Panc1 (cell line): Measurements from ENCODE around the gene ASB2. TPM values are rescaled to one million over a fixed set of nuclear protein-coding genes. Genes with fewer than 3 reads are reported as not detected.

ENCODE experiments used
- ATAC-seq: fragments of 200-7000 bp; cut with Tn5 transposase; 2 replicates; pipeline ENCODE4 v1.9.1; 2020; ENCODE audit warnings: mild to moderate bottlenecking, moderate library complexity
- BruUV-seq: library from RNA; stranded (reverse); fragments of 400-500 nt; replicated peaks from 2 replicates; lab custom pipeline; 2021; lab: Mats Ljungman, UMichigan
- CTCF ChIA-PET: fragments of 300-600 bp; sonication (Branson Sonifier 250); formaldehyde crosslinking; loops from one replicate; lab custom pipeline; 2022; ENCODE audit warnings: antibody characterized with exemption; lab: Charles Lee
- POLR2A ChIA-PET: fragments of 300-600 bp; sonication (Branson Sonifier 250); formaldehyde crosslinking; loops from one replicate; lab custom pipeline; 2022; ENCODE audit warnings: antibody characterized with exemption; lab: Charles Lee
- DNase-seq: peaks from one replicate; pipeline ENCODE4 v3.0.0-alpha.2; 2010; ENCODE audit warnings: low read depth, low spot score
- H3K27ac ChIP-seq: 2 replicates; pipeline ENCODE4 v1.5.1; 2011; ENCODE audit warnings: mild to moderate bottlenecking, low read length, inconsistent platforms
- H3K27me3 ChIP-seq: fragments of 200-500 bp; sonication (Bioruptor generic); 2 replicates; pipeline ENCODE4 v1.6.0; 2014; ENCODE audit warnings: low read length, inconsistent platforms; ENCODE audit not compliant: control insufficient read depth, insufficient read depth
- H3K36me3 ChIP-seq: fragments of 200-500 bp; sonication (Bioruptor generic); 2 replicates; pipeline ENCODE4 v1.5.1; 2014; ENCODE audit warnings: inconsistent platforms, mild to moderate bottlenecking, low read length, moderate library complexity; ENCODE audit not compliant: control insufficient read depth, insufficient read depth
- H3K4me1 ChIP-seq: 2 replicates; pipeline ENCODE4 v1.5.1; 2011; ENCODE audit warnings: inconsistent platforms, mild to moderate bottlenecking, low read length, moderate library complexity; ENCODE audit not compliant: control insufficient read depth, insufficient read depth
- H3K4me3 ChIP-seq, 2 experiments: 2 replicates each; pipeline ENCODE4 v1.5.1; 2011 to 2012; ENCODE audit warnings: low read depth in 2 of 2, low read length in 2 of 2, mild to moderate bottlenecking in 2 of 2, inconsistent platforms in 1 of 2, moderate library complexity in 1 of 2
- H3K9me3 ChIP-seq: fragments of 200-500 bp; sonication (Bioruptor generic); 2 replicates; pipeline ENCODE4 v1.5.1; 2014; ENCODE audit warnings: low read depth, mild to moderate bottlenecking, inconsistent platforms, low read length, moderate library complexity; ENCODE audit not compliant: control insufficient read depth, insufficient read depth
- POLR2AphosphoS5 ChIP-seq: IDR thresholded peaks from 2 replicates; pipeline ENCODE4 v1.6.1; 2012; ENCODE audit warnings: mild to moderate bottlenecking, low read depth, low read length, moderate library complexity
- SIN3A ChIP-seq: IDR thresholded peaks from 2 replicates; pipeline ENCODE4 v1.6.1; 2012; ENCODE audit warnings: low read depth, mild to moderate bottlenecking, low read length, moderate library complexity, borderline replicate concordance; ENCODE audit not compliant: insufficient read depth
- TCF7L2 ChIP-seq: IDR thresholded peaks from 2 replicates; pipeline ENCODE4 v1.6.1; 2011; ENCODE audit warnings: mild to moderate bottlenecking, low read depth, low read length, inconsistent platforms
- in situ Hi-C: cut with HindIII; loops from 2 replicates; pipeline ENCODE4 v1.10.0; 2016; ENCODE audit warnings: low sequenced_read_pairs, low pct_unique_long_range_greater_than_20kb
- intact Hi-C: fragments of 100-400 bp; cut with micrococcal nuclease; formaldehyde crosslinking; loops from one replicate; pipeline ENCODE4 v1.10.0; 2022; ENCODE audit not compliant: unreplicated experiment
- total RNA-seq: library from RNA; stranded (reverse); gene quantifications from one replicate; pipeline ENCODE4 v1.2.1, GENCODE V29; 2021; ENCODE audit not compliant: unreplicated experiment
- TF ChIP-seq, protein P1 (sequence below), 2 experiments: IDR thresholded peaks; 2 replicates each; pipeline ENCODE4 v1.6.1; 2011 to 2012; ENCODE audit warnings: low read depth in 2 of 2, control low read depth in 1 of 2, low read length in 1 of 2, mild to moderate bottlenecking in 1 of 2, moderate library complexity in 1 of 2; ENCODE audit not compliant: insufficient read depth in 1 of 2
- TF ChIP-seq, protein P2 (sequence below): fragments of 450-650 bp; IDR thresholded peaks from 2 replicates; pipeline ENCODE4 v1.5.1; 2017; ENCODE audit warnings: mild to moderate bottlenecking

ASB2 gene
- total RNA-seq, 1 experiment from 2014 or later, result 0.28 TPM

DNA sequence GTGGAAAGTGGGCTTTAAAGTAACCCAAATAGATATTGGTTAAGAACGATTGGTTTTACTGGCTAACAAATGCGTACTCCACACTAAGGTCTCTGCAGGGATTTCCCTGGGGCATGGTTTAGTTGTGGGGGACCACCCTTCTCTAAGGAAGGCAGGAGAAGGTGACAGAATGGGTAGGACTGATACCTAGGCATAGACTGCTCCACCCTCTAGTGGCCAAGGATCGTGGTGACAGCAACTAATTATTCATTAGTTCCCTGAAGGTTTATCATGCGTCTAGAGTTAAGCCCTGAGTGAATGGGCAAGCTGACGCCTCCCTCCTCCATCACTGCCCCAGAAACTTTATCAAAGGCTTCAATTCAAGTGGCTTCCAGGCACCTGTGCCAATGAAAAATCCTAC lies 40.1 kb downstream of the ASB2 start:
- ChIA-PET POLR2A (no interaction called here), CTCF (interaction anchor here (1.4 kb wide), 1 partner anchor 65 kb away, joined by 3 read pairs; no protein-coding TSS in a partner anchor)
- intact Hi-C loops, result loop anchor here (10.0 kb wide), 1 partner anchor 199 kb away; no protein-coding TSS in a partner anchor
- Histone ChIP-seq H3K27me3 (no peaks in the 10 kb centered on the region), H3K4me3 (no peak overlapping the region), H3K9me3 (no peaks in the 10 kb centered on the region), H3K27ac (no peak overlapping the region), H3K4me1 (no peaks in the 10 kb centered on the region), H3K36me3 (no peaks in the 10 kb centered on the region)
- DNase-seq (no peak), ATAC-seq (peak; percentile 59)
- no TSS peak for BruUV-seq
- in situ Hi-C loops, result no loop called here
- TF ChIP-seq TCF7L2, result no peak
- TF ChIP-seq, protein P1, sequence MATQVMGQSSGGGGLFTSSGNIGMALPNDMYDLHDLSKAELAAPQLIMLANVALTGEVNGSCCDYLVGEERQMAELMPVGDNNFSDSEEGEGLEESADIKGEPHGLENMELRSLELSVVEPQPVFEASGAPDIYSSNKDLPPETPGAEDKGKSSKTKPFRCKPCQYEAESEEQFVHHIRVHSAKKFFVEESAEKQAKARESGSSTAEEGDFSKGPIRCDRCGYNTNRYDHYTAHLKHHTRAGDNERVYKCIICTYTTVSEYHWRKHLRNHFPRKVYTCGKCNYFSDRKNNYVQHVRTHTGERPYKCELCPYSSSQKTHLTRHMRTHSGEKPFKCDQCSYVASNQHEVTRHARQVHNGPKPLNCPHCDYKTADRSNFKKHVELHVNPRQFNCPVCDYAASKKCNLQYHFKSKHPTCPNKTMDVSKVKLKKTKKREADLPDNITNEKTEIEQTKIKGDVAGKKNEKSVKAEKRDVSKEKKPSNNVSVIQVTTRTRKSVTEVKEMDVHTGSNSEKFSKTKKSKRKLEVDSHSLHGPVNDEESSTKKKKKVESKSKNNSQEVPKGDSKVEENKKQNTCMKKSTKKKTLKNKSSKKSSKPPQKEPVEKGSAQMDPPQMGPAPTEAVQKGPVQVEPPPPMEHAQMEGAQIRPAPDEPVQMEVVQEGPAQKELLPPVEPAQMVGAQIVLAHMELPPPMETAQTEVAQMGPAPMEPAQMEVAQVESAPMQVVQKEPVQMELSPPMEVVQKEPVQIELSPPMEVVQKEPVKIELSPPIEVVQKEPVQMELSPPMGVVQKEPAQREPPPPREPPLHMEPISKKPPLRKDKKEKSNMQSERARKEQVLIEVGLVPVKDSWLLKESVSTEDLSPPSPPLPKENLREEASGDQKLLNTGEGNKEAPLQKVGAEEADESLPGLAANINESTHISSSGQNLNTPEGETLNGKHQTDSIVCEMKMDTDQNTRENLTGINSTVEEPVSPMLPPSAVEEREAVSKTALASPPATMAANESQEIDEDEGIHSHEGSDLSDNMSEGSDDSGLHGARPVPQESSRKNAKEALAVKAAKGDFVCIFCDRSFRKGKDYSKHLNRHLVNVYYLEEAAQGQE (IDR thresholded peaks at IDR 0.05; ENCODE audit: insufficient read depth in 1 of 2, low read depth in 2 of 2, low read length in 1 of 2), result no peak
- TF ChIP-seq, protein P2, sequence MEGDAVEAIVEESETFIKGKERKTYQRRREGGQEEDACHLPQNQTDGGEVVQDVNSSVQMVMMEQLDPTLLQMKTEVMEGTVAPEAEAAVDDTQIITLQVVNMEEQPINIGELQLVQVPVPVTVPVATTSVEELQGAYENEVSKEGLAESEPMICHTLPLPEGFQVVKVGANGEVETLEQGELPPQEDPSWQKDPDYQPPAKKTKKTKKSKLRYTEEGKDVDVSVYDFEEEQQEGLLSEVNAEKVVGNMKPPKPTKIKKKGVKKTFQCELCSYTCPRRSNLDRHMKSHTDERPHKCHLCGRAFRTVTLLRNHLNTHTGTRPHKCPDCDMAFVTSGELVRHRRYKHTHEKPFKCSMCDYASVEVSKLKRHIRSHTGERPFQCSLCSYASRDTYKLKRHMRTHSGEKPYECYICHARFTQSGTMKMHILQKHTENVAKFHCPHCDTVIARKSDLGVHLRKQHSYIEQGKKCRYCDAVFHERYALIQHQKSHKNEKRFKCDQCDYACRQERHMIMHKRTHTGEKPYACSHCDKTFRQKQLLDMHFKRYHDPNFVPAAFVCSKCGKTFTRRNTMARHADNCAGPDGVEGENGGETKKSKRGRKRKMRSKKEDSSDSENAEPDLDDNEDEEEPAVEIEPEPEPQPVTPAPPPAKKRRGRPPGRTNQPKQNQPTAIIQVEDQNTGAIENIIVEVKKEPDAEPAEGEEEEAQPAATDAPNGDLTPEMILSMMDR, result peak; percentile 76

DNA sequence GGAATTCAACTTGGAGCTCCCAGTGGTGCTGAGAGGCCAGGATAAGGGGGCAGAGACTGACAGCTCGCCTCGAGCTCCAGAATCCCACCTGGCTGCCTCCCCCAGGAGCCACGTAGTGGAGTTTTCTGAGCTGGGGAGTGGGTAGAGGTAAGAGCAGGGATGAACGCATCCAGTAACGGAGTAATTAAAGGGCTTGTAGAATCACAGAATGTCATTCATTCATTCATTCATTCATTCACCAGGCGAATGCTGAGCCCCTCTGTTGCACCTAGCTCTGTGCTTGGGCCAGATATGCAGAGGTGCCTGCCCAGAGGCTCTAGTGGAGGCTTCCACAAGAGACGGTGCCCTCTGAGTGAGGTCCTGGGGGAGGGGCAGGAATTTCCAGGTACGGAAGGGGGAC lies 41.2 kb downstream of the ASB2 start:
- POLR2A ChIA-PET, result no interaction called here
- Histone ChIP-seq H3K27ac (no peak overlapping the region), H3K4me1 (no peaks in the 10 kb centered on the region), H3K27me3 (no peaks in the 10 kb centered on the region), H3K36me3 (no peaks in the 10 kb centered on the region), H3K9me3 (no peaks in the 10 kb centered on the region), H3K4me3 (no peak overlapping the region)
- CTCF ChIA-PET, result no interaction called here
- BruUV-seq, result no TSS peak
- ATAC-seq (no peak), DNase-seq (no peak)
- intact Hi-C loops, result loop anchor here (10.0 kb wide), 1 partner anchor 200 kb away; no protein-coding TSS in a partner anchor
- in situ Hi-C loops, result no loop called here
- TF ChIP-seq SIN3A, result no peak
- TF ChIP-seq POLR2AphosphoS5, result no peak
- no peak for TF ChIP-seq TCF7L2
- TF ChIP-seq, protein P2, result no peak
- TF ChIP-seq, protein P1 (IDR thresholded peaks at IDR 0.05; ENCODE audit: insufficient read depth in 1 of 2, low read depth in 2 of 2, low read length in 1 of 2), result no peak
